Testis (tissue), 3 donors: ENCODE measurements around the gene C9orf50. TPM values are rescaled to one million over a fixed set of nuclear protein-coding genes. Genes with fewer than 3 reads are reported as not detected.
"Not testable (repeated sequence)": the region's sequence is repeated elsewhere in the genome, so short reads cannot be mapped to it uniquely, and the experiment has no call there.

Experiments
- DNase-seq: peaks from one replicate; pipeline ENCODE4 v3.0.0-alpha.2; 2019
- H3K27ac ChIP-seq, 2 donors: fragments of 200-600 bp; sonication (generic); one replicate each; pipeline ENCODE4 v1.5.1; 2019
- H3K27me3 ChIP-seq: fragments of 200-600 bp; sonication (generic); one replicate; pipeline ENCODE4 v1.5.1; 2019
- H3K36me3 ChIP-seq: fragments of 200-600 bp; sonication (generic); one replicate; pipeline ENCODE4 v1.5.1; 2017; ENCODE audit warnings: low read depth; ENCODE audit errors: missing control alignments
- H3K4me1 ChIP-seq: fragments of 200-600 bp; sonication (generic); one replicate; pipeline ENCODE4 v1.5.1; 2019
- H3K4me3 ChIP-seq, 2 donors: fragments of 200-600 bp; sonication (generic); one replicate each; pipeline ENCODE4 v1.5.1; 2017 to 2019
- H3K9me3 ChIP-seq: fragments of 200-600 bp; sonication (generic); one replicate; pipeline ENCODE4 v1.5.1; 2017
- CTCF ChIP-seq, 3 experiments: fragments of 450-650 bp in 2 of 3; fragments of 200-600 bp in 1 of 3; sonication (generic) in 1 of 3; IDR thresholded peaks; one replicate each; pipeline ENCODE4 v1.5.1; 2016 to 2019; ENCODE audit warnings: antibody characterized with exemption in 3 of 3, mild to moderate bottlenecking in 2 of 3, moderate library complexity in 1 of 3
- POLR2A ChIP-seq: fragments of 450-650 bp; IDR thresholded peaks from one replicate; pipeline ENCODE4 v1.6.1; 2017; ENCODE audit warnings: antibody characterized with exemption, mild to moderate bottlenecking, moderate library complexity
- WGBS, 2 donors: methylation state at CpG; one replicate each; pipeline ENCODE4 v1.1.5; 2018; 5-methylcytosine and 5-hydroxymethylcytosine counted together
- intact Hi-C: fragments of 100-400 bp; cut with DNase I; formaldehyde crosslinking; loops from one replicate; pipeline ENCODE4 v1.15.1; 2023; ENCODE audit warnings: low total_unique reads
- polyA plus RNA-seq: library from polyadenylated mRNA; stranded (reverse); fragments of 350-450 nt; fragmentation: Illumina TruSeq; extraction: RNeasy Lipid Tissue Mini Kit (QIAGEN cat#74804); gene quantifications from one replicate; pipeline ENCODE4 v1.2.3, GENCODE V29; 2014; ENCODE audit warnings: low read depth, low replicate concordance; ENCODE audit not compliant: insufficient read depth
- total RNA-seq, 2 donors: library from RNA; depleted of rRNA; stranded (reverse); fragments of >200 nt; gene quantifications; one replicate each; pipeline ENCODE4 v1.2.3, GENCODE V29; 2016

Gene C9orf50
- total and polyA plus RNA-seq, 3 donors from 2014 or later, result 3.7 to 14.6 (median 9.4) TPM

GRCh38 chr9:129596541-129597331, 24.2 kb downstream of the C9orf50 start:
- peaks cover 21% of the 10 kb centered on the region for H3K4me1 ChIP-seq
- H3K27ac ChIP-seq, result peak overlapping the region; percentile 76 to 83
- intact Hi-C loops, result no loop called here
- WGBS, 2 donors, result 9 to 11% methylated on average over 28 to 33 of the region's 33 CpGs
- no peaks in the 10 kb centered on the region for H3K9me3 ChIP-seq
- no peaks in the 10 kb centered on the region for H3K36me3 ChIP-seq
- no peak for TF ChIP-seq CTCF (IDR thresholded peaks at IDR 0.05)
- no peaks in the 10 kb centered on the region for H3K27me3 ChIP-seq
- H3K4me3 ChIP-seq, result peak overlapping the region; percentile 46 to 63
- peak; percentile 61 for DNase-seq

GRCh38 chr9:129595903-129596540, 24.9 kb downstream of the C9orf50 start:
- no peaks in the 10 kb centered on the region for H3K36me3 ChIP-seq
- no peaks in the 10 kb centered on the region for H3K9me3 ChIP-seq
- 58 to 60% methylated on average over 6 of the region's 6 CpGs for WGBS, 2 donors
- no peak for DNase-seq
- H3K4me3 ChIP-seq, result peak overlapping the region; percentile 46 to 63
- no peak for TF ChIP-seq CTCF (IDR thresholded peaks at IDR 0.05)
- no peak for TF ChIP-seq POLR2A
- peak overlapping the region in 1 of 2 donors; percentile 83 for H3K27ac ChIP-seq
- intact Hi-C loops, result no loop called here
- H3K4me1 ChIP-seq, result peaks cover 21% of the 10 kb centered on the region
- H3K27me3 ChIP-seq, result no peaks in the 10 kb centered on the region

GRCh38 chr9:129595311-129595741, 25.6 kb downstream of the C9orf50 start:
- Histone ChIP-seq H3K36me3 (no peaks in the 10 kb centered on the region), H3K4me1 (peaks cover 21% of the 10 kb centered on the region), H3K4me3 (no peak overlapping the region), H3K9me3 (no peaks in the 10 kb centered on the region), H3K27ac (no peak overlapping the region), H3K27me3 (no peaks in the 10 kb centered on the region)
- TF ChIP-seq POLR2A (no peak), CTCF (IDR thresholded peaks at IDR 0.05) (no peak)
- DNase-seq, result no peak
- 67 to 80% methylated on average over 5 of the region's 5 CpGs for WGBS, 2 donors
- intact Hi-C loops, result no loop called here

- intact Hi-C loops, result no loop called here
- Histone ChIP-seq H3K27ac (no peak overlapping the region), H3K27me3 (no peaks in the 10 kb centered on the region), H3K9me3 (no peaks in the 10 kb centered on the region), H3K36me3 (no peaks in the 10 kb centered on the region), H3K4me1 (peaks cover 21% of the 10 kb centered on the region), H3K4me3 (no peak overlapping the region)
- DNase-seq, result no peak
- TF ChIP-seq POLR2A (no peak), CTCF (IDR thresholded peaks at IDR 0.05) (no peak)
- 71 to 72% methylated on average over 7 of the region's 7 CpGs for WGBS, 2 donors
Measured at GRCh38 chr9:129594632-129595031, 26.3 kb downstream of the C9orf50 start.

GRCh38 chr9:129592790-129593189, 28.1 kb downstream of the C9orf50 start:
- H3K27ac ChIP-seq, H3K27me3 ChIP-seq, H3K4me3 ChIP-seq, intact Hi-C loops, DNase-seq, H3K36me3 ChIP-seq, H3K9me3 ChIP-seq: not testable (repeated sequence)
- H3K4me1 ChIP-seq, result peaks cover 21% of the 10 kb centered on the region
- 85 to 89% methylated on average over 10 of the region's 10 CpGs for WGBS, 2 donors
